ENCODE results near the gene TINAG. TPM values are rescaled to one million over a fixed set of nuclear protein-coding genes. Genes with fewer than 3 reads are reported as not detected.

TINAG gene
- total RNA-seq, 2 donors from 2014 or later: not detected

- H3K27me3 Mint-ChIP-seq (ENCODE audit: insufficient read depth): no peaks in the 10 kb centered on the region
- Histone ChIP-seq H3K27me3 (ENCODE audit: control insufficient read depth, insufficient read depth, low read length, poor library complexity, severe bottlenecking) (no peaks in the 10 kb centered on the region), H3K27ac (ENCODE audit: low read depth, low read length) (no peak overlapping the region), H3K9ac (ENCODE audit: extremely low read depth, low read length, poor library complexity, severe bottlenecking) (no peak overlapping the region), H3K4me1 (ENCODE audit: control insufficient read depth, insufficient read depth, low read length) (no peaks in the 10 kb centered on the region), H3K4me3 (ENCODE audit: low read length) (no peak overlapping the region), H3K9me3 (ENCODE audit: control insufficient read depth, low read length) (no peaks in the 10 kb centered on the region), H3K36me3 (ENCODE audit: control insufficient read depth, insufficient read depth, low read length) (no peaks in the 10 kb centered on the region)
- H3K4me3 Mint-ChIP-seq: no peak overlapping the region
- DNase-seq: no peak
- H3K36me3 Mint-ChIP-seq (ENCODE audit: low read depth): no peaks in the 10 kb centered on the region
- H3K27ac Mint-ChIP-seq: no peak overlapping the region
- peaks cover 7% of the 10 kb centered on the region for H3K4me1 Mint-ChIP-seq
- no peaks in the 10 kb centered on the region for H3K9me3 Mint-ChIP-seq
- WGBS, 2 experiments (ENCODE audit: insufficient coverage in 1 of 2, insufficient read length in 1 of 2): 80 to 93% methylated on average over 1 to 2 of the region's 2 CpGs
- TF ChIP-seq CTCF (conservative IDR thresholded peaks at IDR 0.05): no peak
Observed at GRCh38 chr6:54431466-54431865, 123.2 kb downstream of the TINAG start.

Other genes starting within 250 kb of the TINAG start
- gene MLIP, start 197.0 kb upstream of the TINAG start, total RNA-seq: not detected

Data from endodermal cell (in vitro differentiated cells).